IMR-90 (cell line): Measurements from ENCODE around the gene JAKMIP2. TPM values are rescaled to one million over a fixed set of nuclear protein-coding genes. Genes with fewer than 3 reads are reported as not detected.

Experiments
- ATAC-seq: fragments of 200-7000 bp; cut with Tn5 transposase; 2 replicates; pipeline ENCODE4 v1.9.1; 2020; ENCODE audit warnings: low read depth, mild to moderate bottlenecking, moderate library complexity
- BruUV-seq: library from RNA; stranded (reverse); fragments of 400-500 nt; replicated peaks from 2 replicates; lab custom pipeline; 2021; lab: Mats Ljungman, UMichigan
- CTCF ChIA-PET: fragments of 300-600 bp; formaldehyde crosslinking; extraction: SDS; loops from one replicate; lab custom pipeline; 2021; ENCODE audit warnings: antibody characterized with exemption; lab: Yijun Ruan, JAX
- POLR2A ChIA-PET: fragments of 300-600 bp; sonication (Branson Sonifier 250); formaldehyde crosslinking; loops from one replicate; lab custom pipeline; 2022; ENCODE audit warnings: antibody characterized with exemption; ENCODE audit not compliant: unreplicated experiment; lab: Charles Lee
- DNase-seq: peaks from one replicate; pipeline ENCODE4 v3.0.0; 2013
- H2AFZ ChIP-seq: replicated peaks from 2 replicates; pipeline ENCODE3; 2013; ENCODE audit warnings: low read length, mild to moderate bottlenecking; ENCODE audit not compliant: poor library complexity
- H2AK5ac ChIP-seq: 2 replicates; pipeline ENCODE4 v1.6.1; 2013; ENCODE audit warnings: low read depth, low read length, inconsistent platforms
- H2AK9ac ChIP-seq: replicated peaks from 2 replicates; pipeline ENCODE3; 2013; ENCODE audit warnings: mild to moderate bottlenecking, low read depth, low read length, moderate library complexity; ENCODE audit not compliant: poor library complexity
- H2BK120ac ChIP-seq: 2 replicates; pipeline ENCODE4 v1.6.1; 2013; ENCODE audit warnings: low read depth, low read length, inconsistent platforms
- H2BK15ac ChIP-seq: 3 replicates; pipeline ENCODE4 v1.6.1; 2013; ENCODE audit warnings: low read depth, low read length, inconsistent platforms
- H2BK20ac ChIP-seq: 2 replicates; pipeline ENCODE4 v1.6.1; 2013; ENCODE audit warnings: low read depth, mild to moderate bottlenecking, inconsistent platforms, low read length, moderate library complexity
- H2BK5ac ChIP-seq: 2 replicates; pipeline ENCODE4 v1.6.1; 2013; ENCODE audit warnings: mild to moderate bottlenecking, low read depth, low read length, inconsistent platforms; ENCODE audit not compliant: poor library complexity, severe bottlenecking
- H3K14ac ChIP-seq: replicated peaks from 2 replicates; pipeline ENCODE4 v1.6.1; 2013; ENCODE audit warnings: low read depth, low read length, inconsistent platforms
- H3K18ac ChIP-seq: 2 replicates; pipeline ENCODE4 v1.6.1; 2013; ENCODE audit warnings: low read depth, low read length, control low read depth
- H3K23ac ChIP-seq: 2 replicates; pipeline ENCODE4 v1.6.1; 2013; ENCODE audit warnings: low read depth, low read length, inconsistent platforms
- H3K27ac ChIP-seq: 2 replicates; pipeline ENCODE4 v1.5.1; 2013; ENCODE audit warnings: mild to moderate bottlenecking, control low read depth, low read length; ENCODE audit not compliant: insufficient read depth
- H3K27me3 ChIP-seq: 2 replicates; pipeline ENCODE4 v1.6.1; 2013; ENCODE audit warnings: low read length; ENCODE audit not compliant: control insufficient read depth, insufficient read depth
- H3K36me3 ChIP-seq: 2 replicates; pipeline ENCODE4 v1.6.1; 2013; ENCODE audit warnings: low read length, mixed read lengths; ENCODE audit not compliant: control insufficient read depth, insufficient read depth
- H3K4ac ChIP-seq: 2 replicates; pipeline ENCODE4 v1.6.1; 2013; ENCODE audit warnings: low read depth, low read length, inconsistent platforms
- H3K4me1 ChIP-seq: 2 replicates; pipeline ENCODE4 v1.6.1; 2013; ENCODE audit warnings: low read length, mixed read lengths; ENCODE audit not compliant: control insufficient read depth, insufficient read depth
- H3K4me2 ChIP-seq: 2 replicates; pipeline ENCODE4 v1.6.1; 2013; ENCODE audit warnings: low read depth, mild to moderate bottlenecking, control low read depth, low read length, moderate library complexity
- H3K4me3 ChIP-seq: 2 replicates; pipeline ENCODE4 v1.5.1; 2013; ENCODE audit warnings: low read depth, mild to moderate bottlenecking, control low read depth, low read length, moderate library complexity; ENCODE audit not compliant: insufficient read depth
- H3K56ac ChIP-seq: 2 replicates; pipeline ENCODE4 v1.6.1; 2013; ENCODE audit warnings: low read length, inconsistent platforms; ENCODE audit not compliant: insufficient read depth; ENCODE audit errors: extremely low read depth
- H3K79me1 ChIP-seq, 2 experiments: 2 replicates each; pipeline ENCODE4 v1.6.1; 2013; ENCODE audit warnings: low read length in 2 of 2, inconsistent platforms in 1 of 2, low read depth in 1 of 2
- H3K9ac ChIP-seq: 2 replicates; pipeline ENCODE4 v1.6.1; 2013; ENCODE audit warnings: low read depth, low read length, control low read depth
- H3K9me1 ChIP-seq: 2 replicates; pipeline ENCODE4 v1.6.1; 2013; ENCODE audit warnings: low read length, inconsistent platforms; ENCODE audit not compliant: insufficient read depth
- H3K9me3 ChIP-seq: 2 replicates; pipeline ENCODE4 v1.6.1; 2013; ENCODE audit warnings: low read length; ENCODE audit not compliant: control insufficient read depth, insufficient read depth
- H4K20me1 ChIP-seq: 2 replicates; pipeline ENCODE4 v1.6.1; 2013; ENCODE audit warnings: low read length, inconsistent platforms; ENCODE audit not compliant: insufficient read depth
- H4K5ac ChIP-seq: 2 replicates; pipeline ENCODE4 v1.6.1; 2013; ENCODE audit warnings: mild to moderate bottlenecking, low read depth, low read length, control low read depth
- H4K8ac ChIP-seq, 2 experiments: 2 replicates each; pipeline ENCODE4 v1.6.1; 2013; ENCODE audit warnings: low read depth in 2 of 2, low read length in 2 of 2, control low read depth in 1 of 2, inconsistent platforms in 1 of 2
- H4K91ac ChIP-seq: 2 replicates; pipeline ENCODE4 v1.6.1; 2013; ENCODE audit warnings: low read depth, low read length, inconsistent platforms; ENCODE audit not compliant: insufficient read depth
- BHLHE40 ChIP-seq: fragments of 150-350 bp; IDR thresholded peaks from 2 replicates; pipeline ENCODE4 v1.6.1; 2016; ENCODE audit warnings: mild to moderate bottlenecking, low read depth, low read length
- CHD1 ChIP-seq: IDR thresholded peaks from 2 replicates; pipeline ENCODE4 v1.6.1; 2012; ENCODE audit warnings: low read depth, low read length, improper control_type of control experiment
- CTCF ChIP-seq: conservative IDR thresholded peaks from 2 replicates; pipeline ENCODE4 v1.5.1; 2012; ENCODE audit warnings: mild to moderate bottlenecking, low read depth, low read length, improper control_type of control experiment
- MAFK ChIP-seq: IDR thresholded peaks from 2 replicates; pipeline ENCODE4 v1.6.1; 2012; ENCODE audit warnings: low read depth, low read length, improper control_type of control experiment
- MAZ ChIP-seq: IDR thresholded peaks from 2 replicates; pipeline ENCODE4 v1.6.1; 2012; ENCODE audit warnings: low read depth, mild to moderate bottlenecking, low read length, improper control_type of control experiment, moderate library complexity, borderline replicate concordance
- MXI1 ChIP-seq: IDR thresholded peaks from 2 replicates; pipeline ENCODE4 v1.6.1; 2012; ENCODE audit warnings: low read depth, mild to moderate bottlenecking, low read length, moderate library complexity, borderline replicate concordance
- NFE2L2 ChIP-seq: fragments of 150-350 bp; IDR thresholded peaks from 2 replicates; pipeline ENCODE4 v1.6.1; 2016; ENCODE audit warnings: low read depth, mild to moderate bottlenecking, low read length
- POLR2A ChIP-seq: IDR thresholded peaks from 2 replicates; pipeline ENCODE4 v1.6.1; 2012; ENCODE audit warnings: mild to moderate bottlenecking, low read depth, low read length
- RAD21 ChIP-seq: IDR thresholded peaks from 2 replicates; pipeline ENCODE4 v1.6.1; 2012; ENCODE audit warnings: low read length, improper control_type of control experiment
- RFX5 ChIP-seq: IDR thresholded peaks from 2 replicates; pipeline ENCODE4 v1.8.0; 2012; ENCODE audit warnings: low read depth, mild to moderate bottlenecking, low read length, moderate library complexity
- USF2 ChIP-seq: fragments of 150-350 bp; IDR thresholded peaks from 2 replicates; pipeline ENCODE4 v1.6.1; 2017; ENCODE audit warnings: mild to moderate bottlenecking, antibody characterized with exemption, low read length, low read depth
- WGBS, 2 experiments: methylation state at CpG; one replicate each; pipeline versions ENCODE4 v1.1.5 to v1.1.7; 2013; ENCODE audit warnings: missing lambda C conversion rate in 2 of 2; ENCODE audit not compliant: insufficient read length in 1 of 2; ENCODE audit errors: extremely low coverage in 2 of 2; 5-methylcytosine and 5-hydroxymethylcytosine counted together
- dilution Hi-C: fragments of 300-500 bp; cut with HindIII; formaldehyde crosslinking; loops from one replicate; pipeline ENCODE4 v1.14.3; 2018; ENCODE audit warnings: low sequenced_read_pairs; ENCODE audit not compliant: unreplicated experiment
- in situ Hi-C: fragments of 300-500 bp; cut with MboI; formaldehyde crosslinking; loops from 3 replicates; pipeline ENCODE4 v1.14.3; 2019; ENCODE audit warnings: low sequenced_read_pairs, inconsistent platforms, mixed read lengths
- intact Hi-C: fragments of 100-400 bp; cut with micrococcal nuclease; formaldehyde crosslinking; loops from 2 replicates; pipeline ENCODE4 v1.10.0; 2022
- polyA plus RNA-seq, 3 experiments: library from polyadenylated mRNA; depleted of rRNA; stranded (reverse); fragments of >200 nt; gene quantifications; 2 replicates each; pipeline ENCODE4 v1.2.3, GENCODE V29; 2012; ENCODE audit warnings: low replicate concordance in 1 of 3
- total RNA-seq: library from RNA; depleted of rRNA; stranded (reverse); fragments of >200 nt; gene quantifications from 2 replicates; pipeline ENCODE4 v1.2.3, GENCODE V29; 2012

The JAKMIP2 gene
- total and polyA plus RNA-seq, 2 of the 4 experiments (the other 2 are of a cell fraction), result under 0.01 TPM; not detected in 1

- Histone ChIP-seq H3K56ac (no peak overlapping the region), H3K9me3 (no peaks in the 10 kb centered on the region), H3K23ac (no peak overlapping the region), H4K91ac (no peak overlapping the region), H2BK15ac (no peak overlapping the region), H2BK5ac (no peak overlapping the region), H2AK9ac (no peak overlapping the region), H4K8ac (no peak overlapping the region), H3K27me3 (peaks cover 6% of the 10 kb centered on the region), H3K4ac (no peak overlapping the region), H3K14ac (no peak overlapping the region), H4K5ac (no peak overlapping the region), H3K4me2 (no peak overlapping the region), H3K18ac (no peak overlapping the region), H4K20me1 (no peaks in the 10 kb centered on the region), H2BK120ac (no peak overlapping the region), H3K79me1 (no peaks in the 10 kb centered on the region), H2BK20ac (no peak overlapping the region), H3K9ac (no peak overlapping the region), H3K9me1 (no peaks in the 10 kb centered on the region), H3K36me3 (no peaks in the 10 kb centered on the region), H2AK5ac (no peak overlapping the region), H2AFZ (no peak overlapping the region), H3K27ac (no peak overlapping the region), H3K4me1 (no peaks in the 10 kb centered on the region), H3K4me3 (no peak overlapping the region)
- dilution Hi-C loops, result no loop called here
- intact Hi-C loops, result no loop called here
- no peak for ATAC-seq
- DNase-seq, result no peak
- WGBS, 2 experiments, result no CpG with 5 or more reads among the region's 4 CpGs
- TF ChIP-seq CHD1 (no peak), CTCF (no peak), MAFK (no peak), NFE2L2 (no peak), RAD21 (no peak), BHLHE40 (no peak), RFX5 (no peak), USF2 (no peak), MAZ (no peak), POLR2A (no peak), MXI1 (no peak)
- in situ Hi-C loops, result loop anchor here (5.0 kb wide), 1 partner anchor 193 kb away; no protein-coding TSS in a partner anchor
- ChIA-PET POLR2A (no interaction called here), CTCF (interaction anchor here (0.7 to 2.2 kb wide), 5 partner anchors 17 to 1032 kb away, joined by 3 to 16 read pairs (median 4); no protein-coding TSS in a partner anchor)
- BruUV-seq, result no TSS peak
These were observed 153.3 kb downstream of the JAKMIP2 start for GRCh38 chr5:147629196-147629595.
